GM19043 (cell line): ENCODE measurements around the gene PKIB.
"Not testable (repeated sequence)": the region's sequence is repeated elsewhere in the genome, so short reads cannot be mapped to it uniquely, and the experiment has no call there.

Experiments used
- ATAC-seq: cut with Tn5 transposase; IDR thresholded peaks from one replicate; pipeline ENCODE4 v1.9.1; 2021; ENCODE audit warnings: low read depth; ENCODE audit not compliant: unreplicated experiment

Gene PKIB

GRCh38 chr6:122609881-122610689 lies at the start of gene PKIB:
PKIB (plus strand) TSS chr6:122610405; CDS start chr6:122717795, 107,390 bp downstream.
- ATAC-seq = peak; percentile 81

- no peak for ATAC-seq
Observed at GRCh38 chr6:122563364-122564052, 46.7 kb upstream of the PKIB start.

- no peak for ATAC-seq
Observed at GRCh38 chr6:122564230-122564629, 46.0 kb upstream of the PKIB start.

- ATAC-seq = no peak
Observed at GRCh38 chr6:122565708-122566107, 44.5 kb upstream of the PKIB start.

- no peak for ATAC-seq
Observed at GRCh38 chr6:122567034-122567433, 43.2 kb upstream of the PKIB start.

GRCh38 chr6:122568350-122568749 lies 41.9 kb upstream of the PKIB start:
- ATAC-seq = no peak

GRCh38 chr6:122568797-122569221 lies 41.4 kb upstream of the PKIB start:
- ATAC-seq = no peak

GRCh38 chr6:122569230-122569771 lies 40.9 kb upstream of the PKIB start:
- ATAC-seq = no peak

GRCh38 chr6:122571888-122572287 lies 38.3 kb upstream of the PKIB start:
- ATAC-seq = no peak

GRCh38 chr6:122576888-122577287 lies 33.3 kb upstream of the PKIB start:
- no peak for ATAC-seq

GRCh38 chr6:122578961-122579360 lies 31.2 kb upstream of the PKIB start:
- no peak for ATAC-seq

GRCh38 chr6:122580737-122581136 lies 29.5 kb upstream of the PKIB start:
- ATAC-seq = no peak

- ATAC-seq = no peak
Observed at GRCh38 chr6:122589115-122589514, 21.1 kb upstream of the PKIB start.

- ATAC-seq = not testable (repeated sequence)
Observed at GRCh38 chr6:122598295-122598694, 11.9 kb upstream of the PKIB start.

GRCh38 chr6:122604676-122605075 lies 5.5 kb upstream of the PKIB start:
- ATAC-seq = no peak

- ATAC-seq = peak; percentile 34
Observed at GRCh38 chr6:122610690-122611455, 668 bp downstream of the PKIB start.

GRCh38 chr6:122612838-122613237 lies 2.6 kb downstream of the PKIB start:
- ATAC-seq = no peak

GRCh38 chr6:122614303-122614702 lies 4.1 kb downstream of the PKIB start:
- no peak for ATAC-seq

GRCh38 chr6:122615409-122615808 lies 5.2 kb downstream of the PKIB start:
- ATAC-seq = no peak

- no peak for ATAC-seq
Observed at GRCh38 chr6:122616877-122617276, 6.7 kb downstream of the PKIB start.

- ATAC-seq = no peak
Observed at GRCh38 chr6:122619309-122619708, 9.1 kb downstream of the PKIB start.
